Neural cell (in vitro differentiated cells): ENCODE measurements around the gene CEP128. TPM values are rescaled to one million over a fixed set of nuclear protein-coding genes. Genes with fewer than 3 reads are reported as not detected.

Source experiments
- H2AFZ ChIP-seq: fragments of 200-600, 300-800 bp; sonication (generic), shearing (Covaris generic); 2 replicates; pipeline ENCODE4 v1.6.0; 2014; ENCODE audit warnings: low read depth, mild to moderate bottlenecking, antibody characterized with exemption, low read length, moderate library complexity
- H3F3A ChIP-seq: fragments of 200-600 bp; shearing (Covaris generic); 2 replicates; pipeline ENCODE4 v1.6.1; 2016; ENCODE audit warnings: mild to moderate bottlenecking, moderate library complexity, mixed read lengths, antibody characterized with exemption, low read length; ENCODE audit not compliant: insufficient read depth, poor library complexity, severe bottlenecking
- H3K27ac ChIP-seq: fragments of 200-600, 300-800 bp; sonication (generic), shearing (Covaris generic); 2 replicates; pipeline ENCODE4 v1.5.1; 2014; ENCODE audit warnings: mild to moderate bottlenecking, low read length, moderate library complexity
- H3K27me3 ChIP-seq: fragments of 300-800, 200-600 bp; sonication (generic), shearing (Covaris generic); 2 replicates; pipeline ENCODE4 v1.6.0; 2014; ENCODE audit warnings: mild to moderate bottlenecking, low read depth, low read length, moderate library complexity; ENCODE audit not compliant: insufficient read depth
- H3K36me3 ChIP-seq: fragments of 300-800, 200-600 bp; sonication (generic), shearing (Covaris generic); 2 replicates; pipeline ENCODE4 v1.5.1; 2014; ENCODE audit warnings: mild to moderate bottlenecking, antibody characterized with exemption, low read length, moderate library complexity; ENCODE audit not compliant: insufficient read depth
- H3K4me2 ChIP-seq: fragments of 300-800, 200-600 bp; sonication (generic), shearing (Covaris generic); 2 replicates; pipeline ENCODE4 v1.6.0; 2014; ENCODE audit warnings: mild to moderate bottlenecking, low read length
- H3K4me3 ChIP-seq: fragments of 300-800, 200-600 bp; sonication (generic), shearing (Covaris generic); 2 replicates; pipeline ENCODE4 v1.5.1; 2014; ENCODE audit warnings: mild to moderate bottlenecking, low read length, moderate library complexity
- H3K79me2 ChIP-seq: fragments of 200-600 bp; shearing (Covaris generic); replicated peaks from 2 replicates; pipeline ENCODE4 v1.6.0; 2014; ENCODE audit warnings: mild to moderate bottlenecking, low read length, moderate library complexity; ENCODE audit not compliant: insufficient read depth
- H3K9ac ChIP-seq: fragments of 300-800, 200-600 bp; sonication (generic), shearing (Covaris generic); 2 replicates; pipeline ENCODE4 v1.6.1; 2016; ENCODE audit warnings: mild to moderate bottlenecking, low read length, mixed read lengths
- H3K9me2 ChIP-seq: fragments of 200-600 bp; shearing (Covaris generic); 2 replicates; pipeline ENCODE4 v1.6.1; 2016; ENCODE audit warnings: mild to moderate bottlenecking, low read length, mixed read lengths; ENCODE audit not compliant: insufficient read depth
- H3K9me3 ChIP-seq: fragments of 200-600, 300-800 bp; sonication (generic), shearing (Covaris generic); 2 replicates; pipeline ENCODE4 v1.6.1; 2016; ENCODE audit warnings: mild to moderate bottlenecking, mixed run types, low read length, moderate library complexity, mixed read lengths
- H4K20me1 ChIP-seq: fragments of 200-600 bp; shearing (Covaris generic); 2 replicates; pipeline ENCODE4 v1.6.1; 2016; ENCODE audit warnings: mild to moderate bottlenecking, mixed run types; ENCODE audit not compliant: insufficient read depth
- CTCF ChIP-seq: fragments of 450-650 bp; IDR thresholded peaks from 2 replicates; pipeline ENCODE4 v1.5.1; 2014; ENCODE audit warnings: antibody characterized with exemption, mild to moderate bottlenecking, moderate library complexity; ENCODE audit not compliant: poor library complexity, severe bottlenecking
- EP300 ChIP-seq: fragments of 450-650 bp; conservative IDR thresholded peaks from 2 replicates; pipeline ENCODE4 v1.6.1; 2014; ENCODE audit warnings: antibody characterized with exemption, mild to moderate bottlenecking, moderate library complexity; ENCODE audit not compliant: poor library complexity, severe bottlenecking
- EZH2 ChIP-seq: fragments of 200-600, 300-800 bp; shearing (Covaris generic), sonication (generic); IDR thresholded peaks from 2 replicates; pipeline ENCODE4 v1.6.1; 2014; ENCODE audit warnings: antibody characterized with exemption, low read length, borderline replicate concordance, mild to moderate bottlenecking; ENCODE audit not compliant: insufficient read depth, poor library complexity, severe bottlenecking
- MXI1 ChIP-seq: fragments of 450-650 bp; conservative IDR thresholded peaks from 2 replicates; pipeline ENCODE4 v1.6.1; 2014; ENCODE audit warnings: antibody characterized with exemption, mild to moderate bottlenecking; ENCODE audit not compliant: poor library complexity, severe bottlenecking
- POLR2AphosphoS5 ChIP-seq: IDR thresholded peaks from 2 replicates; pipeline ENCODE4 v1.6.1; 2012
- RAD21 ChIP-seq: fragments of 450-650 bp; conservative IDR thresholded peaks from 2 replicates; pipeline ENCODE4 v1.6.1; 2014; ENCODE audit warnings: antibody characterized with exemption, mild to moderate bottlenecking, moderate library complexity
- REST ChIP-seq: IDR thresholded peaks from 2 replicates; pipeline ENCODE4 v1.6.1; 2012; ENCODE audit warnings: borderline replicate concordance
- SMC3 ChIP-seq: fragments of 450-650 bp; conservative IDR thresholded peaks from 2 replicates; pipeline ENCODE4 v1.6.1; 2014; ENCODE audit warnings: antibody characterized with exemption, mild to moderate bottlenecking, moderate library complexity; ENCODE audit not compliant: poor library complexity
- TAF1 ChIP-seq: IDR thresholded peaks from 2 replicates; pipeline ENCODE4 v1.6.1; 2012; ENCODE audit warnings: low read depth
- polyA plus RNA-seq: library from polyadenylated mRNA; depleted of rRNA; stranded (reverse); fragments of >200 nt; gene quantifications from 2 replicates; pipeline ENCODE4 v1.2.3, GENCODE V29; 2014

CEP128 gene
- polyA plus RNA-seq, 1 donor from 2014 or later, result 5.5 TPM

GRCh38 chr14:80664576-80664975 is 277.0 kb downstream of the CEP128 start:
- TF ChIP-seq EZH2 (no peak), MXI1 (no peak), POLR2AphosphoS5 (no peak), RAD21 (no peak), EP300 (no peak), REST (no peak), CTCF (no peak)
- no peaks in the 10 kb centered on the region for H3K9me3 ChIP-seq
- H2AFZ ChIP-seq, result no peak overlapping the region
- H3K79me2 ChIP-seq, result no peaks in the 10 kb centered on the region
- H3K27me3 ChIP-seq, result no peaks in the 10 kb centered on the region
- no peaks in the 10 kb centered on the region for H4K20me1 ChIP-seq
- no peak overlapping the region for H3K9ac ChIP-seq
- no peak overlapping the region for H3K4me3 ChIP-seq
- no peaks in the 10 kb centered on the region for H3K36me3 ChIP-seq
- H3F3A ChIP-seq, result no peaks in the 10 kb centered on the region
- no peak overlapping the region for H3K4me2 ChIP-seq
- H3K9me2 ChIP-seq, result no peaks in the 10 kb centered on the region
- no peak overlapping the region for H3K27ac ChIP-seq

GRCh38 chr14:80663541-80663940 is 278.0 kb downstream of the CEP128 start:
- Histone ChIP-seq H3K27ac (no peak overlapping the region), H3K4me3 (no peak overlapping the region)
- TF ChIP-seq SMC3 (no peak), EP300 (no peak), CTCF (no peak), REST (no peak), TAF1 (no peak), RAD21 (no peak), POLR2AphosphoS5 (no peak), EZH2 (no peak), MXI1 (no peak)

More at GRCh38 chr14:80663541-80663940, 278.0 kb downstream of the CEP128 start:
- no peaks in the 10 kb centered on the region for H3F3A ChIP-seq
- no peaks in the 10 kb centered on the region for H3K79me2 ChIP-seq
- H2AFZ ChIP-seq, result no peak overlapping the region
- H4K20me1 ChIP-seq, result no peaks in the 10 kb centered on the region
- no peak overlapping the region for H3K4me2 ChIP-seq
- no peaks in the 10 kb centered on the region for H3K9me2 ChIP-seq
- no peaks in the 10 kb centered on the region for H3K27me3 ChIP-seq
- H3K9ac ChIP-seq, result no peak overlapping the region
- no peaks in the 10 kb centered on the region for H3K9me3 ChIP-seq
- H3K36me3 ChIP-seq, result no peaks in the 10 kb centered on the region
